GM21367 (cell line): ENCODE data around the gene MRI1.
"Not testable (repeated sequence)": the region's sequence is repeated elsewhere in the genome, so short reads cannot be mapped to it uniquely, and the experiment has no call there.

Experiments
- ATAC-seq: cut with Tn5 transposase; IDR thresholded peaks from one replicate; pipeline ENCODE4 v1.9.1; 2021; ENCODE audit not compliant: unreplicated experiment

The MRI1 gene

DNA sequence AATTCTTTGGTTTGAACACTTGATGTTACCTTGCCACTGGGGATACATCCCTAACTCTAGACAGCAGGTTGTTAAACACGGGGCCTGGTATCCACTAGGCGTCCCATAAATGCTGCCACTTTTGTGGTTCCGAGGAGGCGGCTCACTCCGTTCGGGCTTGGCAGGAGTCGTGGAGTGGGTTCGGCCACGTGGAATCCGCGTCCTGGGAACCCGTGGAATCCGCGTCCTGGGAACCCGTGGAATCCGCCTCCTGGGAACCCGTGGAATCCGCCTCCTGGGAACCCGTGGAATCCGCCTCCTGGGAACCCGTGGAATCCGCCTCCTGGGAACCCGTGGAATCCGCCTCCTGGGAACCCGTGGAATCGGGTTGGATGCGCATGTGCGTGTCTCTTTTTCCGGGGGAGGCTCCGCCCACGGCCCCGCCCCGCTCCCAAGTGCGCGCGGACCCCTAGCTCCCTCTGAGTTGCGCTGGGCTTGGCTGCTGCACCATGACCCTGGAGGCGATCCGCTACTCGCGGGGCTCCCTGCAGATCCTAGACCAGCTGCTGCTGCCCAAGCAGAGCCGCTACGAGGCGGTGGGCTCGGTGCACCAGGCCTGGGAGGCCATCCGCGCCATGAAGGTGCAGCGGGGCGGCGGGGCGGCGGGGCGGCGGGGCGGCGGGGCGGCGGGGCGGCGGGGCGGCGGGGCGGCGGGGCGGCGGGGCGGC, at the start of gene MRI1:
TSS of gene MRI1 (plus strand) at position 422 of the 707 bp plus-strand sequence. CDS start at position 489, 67 bp downstream.
- no peak for ATAC-seq

DNA sequence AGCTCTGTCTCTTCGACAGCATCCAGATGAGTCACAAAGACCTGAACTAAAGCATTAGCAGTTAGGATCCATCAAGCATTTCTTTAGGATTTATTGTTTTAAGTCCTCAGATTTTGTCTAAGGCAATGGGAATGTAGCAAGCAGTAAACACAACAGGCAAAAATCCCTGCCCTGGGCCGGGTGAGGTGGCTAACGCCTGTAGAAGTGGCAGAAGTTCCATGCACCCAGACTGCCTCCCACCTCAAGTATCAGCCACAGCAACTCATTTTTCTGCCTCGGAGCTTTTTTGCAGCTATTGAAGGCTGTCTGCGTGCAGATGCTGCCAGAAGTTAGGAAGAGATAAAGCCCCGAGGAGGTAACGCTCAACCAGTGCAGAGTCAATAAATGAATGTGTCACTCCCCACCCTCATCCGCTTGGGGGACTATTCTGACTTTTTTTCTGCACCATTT, 47.1 kb upstream of the MRI1 start:
- ATAC-seq, result no peak

- ATAC-seq, result no peak
These were observed 45.6 kb upstream of the MRI1 start for GRCh38 chr19:13718733-13719132.

- no peak for ATAC-seq
These were observed 42.2 kb upstream of the MRI1 start for GRCh38 chr19:13722146-13722545.

DNA sequence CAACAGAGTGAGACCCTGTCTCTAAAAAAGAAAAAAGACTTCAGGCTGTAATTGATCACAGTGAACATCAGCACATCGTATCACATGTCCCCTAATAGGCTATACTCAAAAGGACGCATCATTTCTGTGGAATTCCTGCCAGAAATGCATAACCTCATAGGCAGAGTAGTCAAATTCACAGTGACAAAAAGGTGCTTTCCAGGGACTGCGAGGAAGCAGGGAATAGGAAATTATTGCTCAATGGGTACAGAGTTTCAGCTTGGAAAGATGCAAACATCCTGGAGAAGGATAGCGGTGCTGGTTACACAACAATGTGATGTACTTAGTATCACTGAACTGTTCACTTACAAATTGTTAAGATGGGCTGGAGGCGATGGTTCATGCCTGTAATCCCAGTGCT, 41.1 kb upstream of the MRI1 start:
- ATAC-seq, result no peak

- no peak for ATAC-seq
These were observed 38.0 kb upstream of the MRI1 start for GRCh38 chr19:13726323-13726722.

DNA sequence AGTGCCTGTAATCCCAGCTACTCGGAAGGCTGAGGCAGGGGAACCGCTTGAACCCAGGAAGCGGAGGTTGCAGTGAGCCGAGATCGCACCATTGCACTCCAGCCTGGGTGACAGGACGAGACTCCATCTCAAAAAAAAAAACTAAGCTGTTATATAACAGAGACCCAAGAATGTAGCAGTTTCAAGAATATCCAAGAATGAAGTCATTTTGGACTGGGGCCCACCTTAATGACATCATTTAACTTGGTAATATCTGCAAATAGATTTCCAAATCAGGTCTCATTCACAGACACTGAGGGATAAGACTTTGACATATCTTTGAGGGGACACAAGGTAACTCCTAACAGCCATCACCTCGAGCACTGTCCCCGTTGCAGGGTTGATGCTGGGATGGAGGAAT, 36.5 kb upstream of the MRI1 start:
- ATAC-seq, result no peak

GRCh38 chr19:13729859-13730258, 34.5 kb upstream of the MRI1 start:
- no peak for ATAC-seq

- peak; percentile 71 for ATAC-seq
These were observed 33.0 kb upstream of the MRI1 start for GRCh38 chr19:13731147-13731964.

- ATAC-seq, result no peak
These were observed 32.0 kb upstream of the MRI1 start for GRCh38 chr19:13732337-13732736.

DNA sequence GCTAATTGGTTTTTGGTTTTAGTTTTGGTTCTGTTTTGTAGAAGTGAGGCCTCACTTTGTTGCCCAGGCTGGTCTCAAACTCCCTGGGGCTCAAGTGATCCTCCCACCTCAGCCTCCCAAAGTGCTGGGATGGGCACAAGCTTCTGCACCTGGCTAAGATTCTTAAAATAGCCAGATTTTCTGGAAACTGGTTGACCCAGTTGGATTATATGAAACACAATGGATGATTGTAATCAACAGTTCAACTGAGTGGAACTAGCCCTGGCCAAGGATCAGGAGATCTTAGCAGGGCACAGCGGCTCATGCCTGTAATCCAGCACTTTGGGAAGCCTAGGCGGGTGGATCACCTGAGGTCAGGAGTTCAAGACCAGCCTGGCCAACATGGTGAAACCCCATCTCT, 29.6 kb upstream of the MRI1 start:
- no peak for ATAC-seq

DNA sequence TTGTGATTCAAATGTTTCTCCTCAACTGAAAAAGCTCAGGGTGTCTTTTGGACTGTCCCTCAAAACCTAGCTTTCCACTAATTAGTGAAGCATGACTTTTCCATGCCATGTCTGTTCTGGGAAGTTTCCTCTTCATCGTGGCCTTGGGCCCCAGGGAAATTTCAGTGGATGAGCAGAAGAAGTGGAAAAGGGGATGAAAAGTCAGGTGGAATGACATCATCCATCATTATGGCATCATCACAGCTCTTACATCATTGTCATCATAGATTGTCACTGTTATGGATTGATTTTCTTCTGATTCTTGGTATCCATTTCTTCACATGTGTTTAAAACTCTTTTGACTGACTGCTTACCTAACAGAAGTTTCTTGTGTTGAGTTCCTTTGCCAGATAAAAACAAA, 26.2 kb upstream of the MRI1 start:
- ATAC-seq, result no peak

DNA sequence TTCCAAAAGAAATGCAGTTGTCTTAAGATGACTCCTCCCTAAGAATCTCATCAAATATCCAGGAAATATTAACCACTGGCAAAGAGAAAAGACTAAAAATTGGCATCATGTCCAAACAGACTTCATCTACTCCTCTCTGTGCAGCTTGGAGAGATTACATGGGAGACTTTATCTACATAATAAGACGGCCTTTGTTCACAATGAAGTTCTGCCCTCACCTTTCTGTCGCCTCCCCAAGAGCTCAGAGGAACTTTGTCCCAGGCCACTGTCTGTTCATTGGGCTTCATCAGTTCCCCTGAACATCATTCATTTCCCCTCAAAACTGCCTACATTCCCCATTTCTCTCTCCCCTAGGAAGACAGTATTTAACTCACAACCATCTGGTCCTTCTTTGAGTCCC, 22.4 kb upstream of the MRI1 start:
- no peak for ATAC-seq

GRCh38 chr19:13742756-13743155, 21.6 kb upstream of the MRI1 start:
- no peak for ATAC-seq

GRCh38 chr19:13744174-13744573, 20.1 kb upstream of the MRI1 start:
- no peak for ATAC-seq

DNA sequence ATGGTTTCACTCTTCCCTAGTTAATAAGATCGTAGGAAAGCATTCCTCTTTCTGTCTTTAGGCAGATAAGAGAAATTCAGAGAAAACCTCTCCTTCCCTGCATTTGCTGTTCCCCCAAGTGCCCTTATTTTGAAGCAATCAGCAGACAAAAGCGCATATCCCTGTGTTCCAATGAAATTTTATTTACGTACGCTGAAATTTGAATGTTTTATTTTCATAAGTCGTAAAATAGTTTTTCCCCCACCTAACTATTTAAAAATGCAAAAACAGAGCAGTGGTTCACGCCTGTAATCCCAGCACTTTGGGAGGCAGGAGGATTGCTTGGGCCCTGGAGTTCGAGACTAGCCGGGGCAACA, 17.2 kb upstream of the MRI1 start:
- no peak for ATAC-seq

GRCh38 chr19:13748169-13748828, 16.0 kb upstream of the MRI1 start:
- ATAC-seq, result no peak

DNA sequence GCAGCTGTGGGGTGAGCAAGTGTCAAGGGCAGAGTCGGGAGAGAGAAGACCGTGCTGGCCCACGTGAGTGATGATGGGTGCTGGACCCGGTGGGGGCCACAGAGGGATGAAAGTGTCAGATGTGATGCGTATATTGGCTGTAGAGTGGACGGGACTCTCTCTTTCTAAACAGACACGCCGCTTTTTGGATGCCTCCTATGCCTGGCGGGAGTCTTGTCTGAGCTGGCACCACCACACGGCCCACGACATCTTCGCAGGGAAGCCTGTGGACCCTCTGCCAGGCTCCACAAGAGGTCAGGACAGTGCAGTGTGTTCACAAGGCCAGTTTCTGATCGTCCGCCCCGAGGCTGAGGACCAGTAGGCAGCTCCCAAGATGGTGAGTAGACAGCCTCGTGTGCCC, 12.9 kb upstream of the MRI1 start:
- no peak for ATAC-seq

DNA sequence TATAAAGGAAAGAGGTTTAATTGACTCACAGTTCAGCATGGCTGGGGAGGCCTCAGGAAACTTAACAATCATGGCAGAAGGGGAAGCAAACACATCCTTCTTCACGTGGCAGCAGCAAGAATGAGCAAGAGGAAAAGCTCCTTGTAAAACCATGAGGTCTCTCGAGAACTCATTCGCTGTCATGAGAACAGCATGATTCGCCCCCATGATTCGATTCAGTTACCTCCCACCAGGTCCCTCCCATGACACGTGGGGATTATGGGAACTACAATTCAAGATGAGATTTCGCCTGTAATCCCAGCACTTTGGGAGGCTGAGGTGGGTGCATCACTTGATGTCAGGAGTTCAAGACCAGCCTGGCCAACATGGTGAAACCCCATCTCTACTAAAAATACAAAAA, 10.7 kb upstream of the MRI1 start:
- not testable (repeated sequence) for ATAC-seq

GRCh38 chr19:13756210-13756609, 8.1 kb upstream of the MRI1 start:
- no peak for ATAC-seq

GRCh38 chr19:13757805-13758772, 6.2 kb upstream of the MRI1 start:
- no peak for ATAC-seq
